Activated CD4-positive, alpha-beta T cell treated with anti-CD3 and anti-CD28 coated beads, Interleukin-2, amount 50 U/mL, for 4 hours (primary cell): Measurements from ENCODE around the gene MYL5.
"Not testable (repeated sequence)": the region's sequence is repeated elsewhere in the genome, so short reads cannot be mapped to it uniquely, and the experiment has no call there.

ENCODE experiments used
- DNase-seq, 2 experiments: peaks; one replicate each; pipeline ENCODE4 v3.0.0-alpha.2; 2020

Gene MYL5

DNA sequence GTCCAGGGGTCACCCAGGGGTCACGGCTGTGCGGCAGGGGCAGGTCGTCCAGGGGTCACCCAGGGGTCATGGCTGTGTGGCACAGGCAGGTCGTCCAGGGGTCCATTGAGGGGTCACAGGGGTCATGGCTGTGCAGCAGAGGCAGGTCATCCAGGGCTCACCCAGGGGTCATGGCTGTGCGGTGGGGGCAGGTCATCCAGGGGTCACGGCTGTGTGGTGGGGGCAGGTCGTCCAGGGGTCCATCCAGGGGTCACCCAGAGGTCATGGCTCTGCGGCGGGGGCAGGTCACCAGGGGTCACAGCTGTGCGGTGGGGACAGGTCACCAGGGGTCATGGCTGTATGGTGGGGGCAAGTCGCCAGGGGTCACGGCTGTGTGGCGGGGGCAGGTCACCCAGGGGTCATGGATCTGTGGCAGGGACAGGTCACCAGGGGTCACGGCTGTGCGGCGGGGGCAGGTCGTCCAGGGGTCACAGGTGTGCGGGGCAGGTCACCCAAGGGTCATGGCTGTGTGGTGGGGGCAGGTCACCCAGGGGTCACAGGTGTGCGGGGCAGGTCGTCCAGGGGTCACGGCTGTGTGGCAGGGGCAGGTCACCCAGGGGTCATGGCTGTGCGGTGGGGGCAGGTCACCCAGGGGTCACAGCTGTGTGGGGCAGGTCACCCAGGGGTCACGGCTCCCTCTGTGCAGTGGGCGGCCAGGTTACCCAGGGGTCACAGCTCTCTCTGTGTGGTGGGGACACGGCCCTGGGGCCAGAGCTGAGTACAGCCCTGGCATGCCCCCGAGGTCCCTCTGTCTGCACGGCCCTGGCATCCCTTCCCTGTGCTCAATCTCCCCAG, 16.3 kb upstream of the MYL5 start:
- DNase-seq = no peak

GRCh38 chr4:658681-659667, 15.4 kb upstream of the MYL5 start:
- DNase-seq = no peak

DNA sequence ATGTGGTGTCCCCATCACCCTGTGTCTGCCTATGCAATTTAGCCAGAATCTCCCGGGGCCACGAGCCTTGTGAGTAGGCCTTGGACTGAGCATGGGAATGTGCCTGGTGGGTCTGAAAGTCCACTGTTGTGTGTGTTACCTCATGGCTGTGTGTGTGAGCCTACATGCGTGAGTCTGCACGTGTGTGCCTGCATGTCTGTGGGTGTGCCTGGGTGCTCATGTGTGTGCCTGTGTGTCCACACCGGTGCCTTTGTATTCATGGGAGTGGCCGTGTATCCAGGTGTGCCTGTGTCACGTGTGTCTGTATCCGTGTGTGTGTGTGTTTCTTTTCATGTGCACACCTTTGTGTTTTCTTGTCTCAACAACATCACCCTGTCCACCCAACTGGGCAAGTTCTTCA, 14.5 kb upstream of the MYL5 start:
- DNase-seq = no peak

DNA sequence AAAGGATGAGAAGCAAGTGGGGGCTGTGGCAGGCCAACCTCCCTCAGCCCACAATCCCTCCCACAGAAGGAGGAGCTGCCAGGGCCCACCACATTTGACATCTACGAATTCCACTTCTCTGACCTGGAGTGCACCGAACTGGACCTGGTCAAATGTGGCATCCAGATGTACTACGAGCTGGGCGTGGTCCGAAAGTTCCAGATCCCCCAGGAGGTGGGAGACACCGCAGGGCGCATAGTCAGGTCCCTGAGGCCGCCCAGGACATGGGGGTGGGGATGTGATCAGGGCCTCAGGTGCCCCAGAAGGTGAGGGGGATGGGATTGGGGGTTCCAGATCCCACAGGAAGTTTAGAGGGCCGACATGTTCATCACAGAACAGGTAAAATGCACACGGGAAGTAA, 13.9 kb upstream of the MYL5 start:
- DNase-seq = no peak

GRCh38 chr4:661231-661630, 13.1 kb upstream of the MYL5 start:
- no peak for DNase-seq

- no peak for DNase-seq
Measured at GRCh38 chr4:661881-662761, 12.2 kb upstream of the MYL5 start.

DNA sequence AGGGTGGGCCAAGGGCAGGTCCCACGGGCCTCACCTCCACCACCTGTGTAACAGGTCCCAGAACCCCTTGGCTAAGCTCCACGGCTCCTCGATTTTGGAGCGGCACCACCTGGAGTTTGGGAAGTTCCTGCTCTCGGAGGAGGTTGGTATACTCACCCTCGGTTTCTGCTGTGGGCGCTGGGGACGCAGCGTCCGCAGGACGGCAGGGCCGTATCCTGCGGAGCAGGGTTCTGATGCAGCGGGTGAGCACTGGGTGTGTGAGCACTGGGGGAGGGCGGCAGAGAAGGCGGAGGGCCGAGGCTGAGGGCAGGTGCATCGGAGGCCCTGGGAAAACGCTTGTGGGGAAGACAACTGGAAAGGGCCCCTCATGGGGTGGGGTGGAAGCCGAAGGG, 11.3 kb upstream of the MYL5 start:
- DNase-seq = no peak

- DNase-seq = peak; percentile 68 to 74
Measured at GRCh38 chr4:663438-664428, 10.6 kb upstream of the MYL5 start.

DNA sequence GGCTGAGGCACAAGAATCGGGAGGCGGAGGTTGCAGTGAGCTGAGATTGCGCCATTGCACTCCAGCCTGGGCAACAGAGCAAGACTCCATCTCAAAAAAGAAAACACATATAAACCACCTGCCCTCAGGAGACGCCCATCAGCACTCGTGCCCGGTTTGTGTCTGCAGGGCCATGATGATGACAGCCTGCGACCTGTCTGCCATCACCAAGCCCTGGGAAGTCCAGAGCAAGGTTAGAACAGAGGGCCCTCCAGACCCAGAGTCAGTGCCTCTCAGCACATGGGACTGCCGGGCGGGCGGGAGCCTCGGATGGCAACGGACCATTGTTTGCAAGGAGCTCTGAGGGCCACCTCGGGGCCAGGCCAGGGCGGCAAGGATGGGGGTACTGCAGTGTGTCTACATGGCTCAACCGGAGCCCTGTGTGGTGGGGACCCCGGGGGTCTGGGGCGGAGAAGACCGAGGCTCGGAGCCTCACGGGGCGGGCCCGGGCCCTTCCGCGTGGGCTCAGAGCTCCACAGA, 9.6 kb upstream of the MYL5 start:
- no peak for DNase-seq

DNA sequence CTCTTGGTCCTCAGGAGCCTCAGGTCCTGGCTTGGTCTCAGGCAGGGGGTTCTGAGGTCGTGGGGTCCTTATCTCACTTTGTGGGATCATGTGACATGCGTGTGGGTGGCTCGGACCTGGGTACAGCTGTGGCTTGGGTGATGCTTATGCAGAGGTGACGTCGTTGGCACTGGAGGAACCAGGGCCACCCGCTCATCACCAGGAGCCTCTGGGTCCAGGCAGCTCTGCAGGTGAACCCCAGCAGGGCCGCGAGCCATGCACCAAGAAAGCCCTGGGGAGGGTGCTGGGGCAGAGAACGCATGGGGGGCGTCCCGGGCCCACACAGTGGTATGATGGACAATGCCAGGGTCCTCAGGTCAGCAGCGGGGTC, 9.0 kb upstream of the MYL5 start:
- no peak for DNase-seq

- DNase-seq = no peak
Measured at GRCh38 chr4:665751-666435, 8.4 kb upstream of the MYL5 start.

DNA sequence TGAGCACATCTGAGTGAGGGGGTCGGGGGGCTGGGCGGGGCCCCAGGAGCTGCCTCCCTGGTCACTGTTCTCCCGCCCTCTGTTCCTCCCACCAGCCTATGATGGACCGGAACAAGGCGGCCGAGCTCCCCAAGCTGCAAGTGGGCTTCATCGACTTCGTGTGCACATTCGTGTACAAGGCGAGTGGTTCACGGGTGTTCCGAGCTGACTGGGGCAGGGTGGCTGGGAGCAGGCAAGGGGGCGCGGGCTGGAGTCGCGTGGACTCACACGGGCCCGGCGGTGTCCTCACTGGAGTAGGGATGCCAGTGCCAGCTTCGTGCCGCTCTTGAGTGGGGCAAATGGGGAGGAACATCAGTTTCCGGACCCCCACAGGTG, 7.9 kb upstream of the MYL5 start:
- no peak for DNase-seq

GRCh38 chr4:666822-667544, 7.4 kb upstream of the MYL5 start:
- no peak for DNase-seq

- no peak for DNase-seq
Measured at GRCh38 chr4:667545-667925, 6.8 kb upstream of the MYL5 start.

DNA sequence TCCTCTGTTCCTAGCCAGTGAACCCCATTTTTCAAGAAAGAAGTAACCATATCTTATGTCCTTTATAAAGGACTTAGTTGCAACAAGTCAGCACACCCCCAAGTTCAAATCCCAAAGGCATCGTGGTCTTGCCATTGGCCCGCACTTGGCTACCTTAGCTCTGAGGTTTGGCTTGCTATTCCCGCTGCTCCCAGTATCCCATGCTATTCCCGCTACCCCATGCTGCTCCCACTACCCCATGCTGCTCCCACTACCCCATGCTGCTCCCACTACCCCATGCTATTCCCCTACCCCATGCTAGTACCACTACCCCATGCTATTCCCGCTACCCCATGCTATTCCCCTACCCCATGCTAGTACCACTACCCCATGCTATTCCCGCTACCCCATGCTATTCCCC, 6.1 kb upstream of the MYL5 start:
- DNase-seq = not testable (repeated sequence)

- not testable (repeated sequence) for DNase-seq
Measured at GRCh38 chr4:669806-670559, 4.4 kb upstream of the MYL5 start.

GRCh38 chr4:671769-672168, 2.6 kb upstream of the MYL5 start:
- DNase-seq = no peak

DNA sequence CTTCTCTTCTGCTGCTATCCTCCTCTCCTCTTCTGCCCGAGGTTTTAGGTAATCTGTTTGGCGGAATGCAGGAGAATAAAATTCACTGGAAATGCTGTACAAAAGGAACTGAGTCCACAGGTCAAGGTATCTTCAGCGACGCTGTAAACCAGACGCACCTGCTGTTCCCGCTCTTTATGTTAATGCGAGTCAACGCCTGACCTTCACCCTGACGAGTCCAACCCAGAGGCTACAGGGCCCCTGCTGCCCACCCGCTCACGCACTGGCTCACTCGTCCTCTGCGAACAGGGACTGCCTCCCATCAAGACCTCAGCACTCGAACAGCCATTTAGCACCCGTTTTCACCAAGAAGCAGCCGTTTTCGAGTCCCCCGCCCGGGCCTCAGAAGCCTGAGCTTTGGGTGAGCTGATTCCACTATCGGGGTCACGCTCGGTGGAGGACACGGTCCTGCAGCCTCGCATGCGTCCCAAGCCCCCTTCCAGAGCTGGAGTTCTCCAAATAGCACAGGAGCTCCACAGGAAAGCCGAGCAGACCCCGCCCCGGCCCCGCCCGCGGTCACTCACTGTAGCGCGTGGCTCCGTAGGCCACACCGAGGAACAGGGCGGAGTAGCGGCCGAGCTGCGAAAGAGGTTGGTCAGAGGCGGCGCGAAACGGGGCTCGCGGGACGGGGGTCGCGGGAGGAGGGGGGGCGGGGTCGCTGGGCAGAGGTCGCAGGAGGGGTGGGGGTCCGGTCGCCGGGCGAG, 822 bp upstream of the MYL5 start:
- no peak for DNase-seq
